ENCODE data around the gene HDAC2.

DNA sequence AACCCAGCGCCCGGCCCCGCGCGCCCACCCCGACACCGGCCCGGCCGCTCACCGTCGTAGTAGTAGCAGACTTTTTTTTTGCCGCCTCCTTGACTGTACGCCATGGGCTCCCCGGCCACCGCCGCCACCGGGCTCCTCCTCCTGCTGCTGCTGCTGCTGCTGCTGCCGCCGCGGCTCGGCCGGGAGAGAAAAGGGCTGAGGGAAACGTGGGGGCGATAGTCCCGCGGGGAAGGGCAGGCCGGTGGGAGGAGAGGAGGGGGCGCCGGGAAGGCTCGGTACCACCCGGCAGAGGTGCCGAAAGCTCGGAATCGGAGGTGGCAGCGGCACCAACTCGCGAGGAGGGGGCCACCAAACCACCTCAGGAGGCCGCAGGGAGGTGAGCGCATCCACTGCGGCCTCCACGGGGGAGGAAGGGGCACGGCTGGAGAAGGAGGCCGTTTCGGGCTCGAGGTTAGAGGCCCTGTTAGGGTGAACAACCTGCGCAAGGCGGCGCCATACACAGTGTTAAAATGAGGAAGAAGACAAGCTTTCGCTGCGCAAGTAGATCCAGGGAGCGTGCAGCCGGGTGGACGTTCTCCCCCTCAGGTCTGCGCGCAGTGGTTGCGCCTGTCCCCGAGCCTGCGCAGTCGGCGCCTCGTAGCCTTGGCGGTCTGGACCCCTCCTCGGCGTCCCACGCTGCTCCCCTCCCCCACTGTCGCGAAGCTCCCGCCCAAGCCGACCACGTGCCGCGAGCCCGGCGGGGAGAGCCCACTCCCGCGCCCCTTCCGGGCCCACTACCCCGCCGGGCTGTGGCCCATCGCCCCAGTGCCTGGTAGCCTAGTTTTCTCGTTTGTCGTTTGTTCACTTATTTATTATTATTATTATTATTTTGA, at the start of gene HDAC2:
- TF ChIP-seq ZFX (CRISPR knock-in tag; IDR thresholded peaks at IDR 0.05; ENCODE audit: low read depth) (peak; percentile 92), RAD21 (CRISPR knock-in tag; IDR thresholded peaks at IDR 0.05) (no peak; the same call in 1 of the 2 replicates), FOSL1 (CRISPR knock-in tag; IDR thresholded peaks at IDR 0.05; ENCODE audit: borderline replicate concordance) (no peak), POLR2AphosphoS5 (IDR thresholded peaks at IDR 0.05; ENCODE audit: low read depth, low read length) (peak; percentile 83), NCOA2 (CRISPR knock-in tag; IDR thresholded peaks at IDR 0.05) (peak; percentile 78)
